SK-MEL-5 (cell line): Measurements from ENCODE around the gene PSMD6. TPM values are rescaled to one million over a fixed set of nuclear protein-coding genes. Genes with fewer than 3 reads are reported as not detected.

Experiments
- DNase-seq: peaks from one replicate; pipeline ENCODE4 v3.0.0-alpha.2; 2016; ENCODE audit warnings: low read depth, low spot score
- in situ Hi-C: cut with HindIII; loops from 2 replicates; pipeline ENCODE4 v1.10.0; 2016; ENCODE audit warnings: low sequenced_read_pairs, high pct_unique_total_duplicates, low pct_unique_long_range_greater_than_20kb
- total RNA-seq: library from RNA; depleted of rRNA; stranded (reverse); fragments of >200 nt; shearing (Covaris generic); gene quantifications from 2 replicates; pipeline ENCODE4 v1.2.3, GENCODE V29; 2014

The PSMD6 gene
- total RNA-seq, 1 experiment from 2014 or later = 129 TPM

GRCh38 chr3:64049136-64049535 lies 25.8 kb upstream of the PSMD6 start:
- in situ Hi-C loops = loop anchor here (25.0 kb wide), 1 partner anchor 138 kb away; no protein-coding TSS in a partner anchor

GRCh38 chr3:64048631-64049061 lies 25.4 kb upstream of the PSMD6 start:
- peak; percentile 15 for DNase-seq
- in situ Hi-C loops = loop anchor here (25.0 kb wide), 1 partner anchor 139 kb away; no protein-coding TSS in a partner anchor

More at GRCh38 chr3:64049136-64049535, 25.8 kb upstream of the PSMD6 start:
- no peak for DNase-seq

- DNase-seq = no peak
- in situ Hi-C loops = loop anchor here (25.0 kb wide), 1 partner anchor 140 kb away; no protein-coding TSS in a partner anchor
Measured at GRCh38 chr3:64047787-64048186, 24.5 kb upstream of the PSMD6 start.

GRCh38 chr3:64046996-64047594 lies 23.8 kb upstream of the PSMD6 start:
- in situ Hi-C loops = loop anchor here (25.0 kb wide), 1 partner anchor 140 kb away; no protein-coding TSS in a partner anchor

GRCh38 chr3:64046592-64046991 lies 23.3 kb upstream of the PSMD6 start:
- in situ Hi-C loops = loop anchor here (25.0 kb wide), 1 partner anchor 141 kb away; no protein-coding TSS in a partner anchor
- no peak for DNase-seq

More at GRCh38 chr3:64046996-64047594, 23.8 kb upstream of the PSMD6 start:
- no peak for DNase-seq

- in situ Hi-C loops = loop anchor here (25.0 kb wide), 1 partner anchor 144 kb away; no protein-coding TSS in a partner anchor
- no peak for DNase-seq
Measured at GRCh38 chr3:64042952-64043351, 19.7 kb upstream of the PSMD6 start.

- DNase-seq = no peak
- in situ Hi-C loops = loop anchor here (25.0 kb wide), 1 partner anchor 147 kb away; no protein-coding TSS in a partner anchor
Measured at GRCh38 chr3:64039981-64040733, 16.9 kb upstream of the PSMD6 start.

GRCh38 chr3:64039332-64039731 lies 16.0 kb upstream of the PSMD6 start:
- DNase-seq = no peak
- in situ Hi-C loops = loop anchor here (25.0 kb wide), 1 partner anchor 148 kb away; no protein-coding TSS in a partner anchor

GRCh38 chr3:64038253-64038767 lies 15.0 kb upstream of the PSMD6 start:
- DNase-seq = no peak
- in situ Hi-C loops = loop anchor here (25.0 kb wide), 1 partner anchor 149 kb away; no protein-coding TSS in a partner anchor

GRCh38 chr3:64037084-64037483 lies 13.8 kb upstream of the PSMD6 start:
- in situ Hi-C loops = loop anchor here (25.0 kb wide), 1 partner anchor 150 kb away; no protein-coding TSS in a partner anchor
- DNase-seq = no peak

- DNase-seq = no peak
- in situ Hi-C loops = loop anchor here (25.0 kb wide), 1 partner anchor 154 kb away; no protein-coding TSS in a partner anchor
Measured at GRCh38 chr3:64033069-64033468, 9.8 kb upstream of the PSMD6 start.

- in situ Hi-C loops = loop anchor here (25.0 kb wide), 1 partner anchor 155 kb away; no protein-coding TSS in a partner anchor
- DNase-seq = peak; percentile 5
Measured at GRCh38 chr3:64031540-64032508, 8.5 kb upstream of the PSMD6 start.

GRCh38 chr3:64030741-64031140 lies 7.4 kb upstream of the PSMD6 start:
- DNase-seq = peak; percentile 74
- in situ Hi-C loops = loop anchor here (25.0 kb wide), 1 partner anchor 157 kb away; no protein-coding TSS in a partner anchor

- no peak for DNase-seq
- in situ Hi-C loops = loop anchor here (25.0 kb wide), 1 partner anchor 158 kb away; no protein-coding TSS in a partner anchor
Measured at GRCh38 chr3:64029287-64029686, 6.0 kb upstream of the PSMD6 start.

- in situ Hi-C loops = loop anchor here (25.0 kb wide), 1 partner anchor 159 kb away; no protein-coding TSS in a partner anchor
- DNase-seq = no peak
Measured at GRCh38 chr3:64028754-64029153, 5.5 kb upstream of the PSMD6 start.

GRCh38 chr3:64027658-64028057 lies 4.4 kb upstream of the PSMD6 start:
- in situ Hi-C loops = loop anchor here (25.0 kb wide), 1 partner anchor 160 kb away; no protein-coding TSS in a partner anchor
- no peak for DNase-seq

- no peak for DNase-seq
- in situ Hi-C loops = loop anchor here (25.0 kb wide), 1 partner anchor 161 kb away; no protein-coding TSS in a partner anchor
Measured at GRCh38 chr3:64026346-64026745, 3.1 kb upstream of the PSMD6 start.
